Measurements from ENCODE around the gene STK17A. TPM values are rescaled to one million over a fixed set of nuclear protein-coding genes. Genes with fewer than 3 reads are reported as not detected.
"Not testable (repeated sequence)": the region's sequence is repeated elsewhere in the genome, so short reads cannot be mapped to it uniquely, and the experiment has no call there.

Gene STK17A
- total RNA-seq, 2 experiments from 2014 or later: 106 TPM

DNA sequence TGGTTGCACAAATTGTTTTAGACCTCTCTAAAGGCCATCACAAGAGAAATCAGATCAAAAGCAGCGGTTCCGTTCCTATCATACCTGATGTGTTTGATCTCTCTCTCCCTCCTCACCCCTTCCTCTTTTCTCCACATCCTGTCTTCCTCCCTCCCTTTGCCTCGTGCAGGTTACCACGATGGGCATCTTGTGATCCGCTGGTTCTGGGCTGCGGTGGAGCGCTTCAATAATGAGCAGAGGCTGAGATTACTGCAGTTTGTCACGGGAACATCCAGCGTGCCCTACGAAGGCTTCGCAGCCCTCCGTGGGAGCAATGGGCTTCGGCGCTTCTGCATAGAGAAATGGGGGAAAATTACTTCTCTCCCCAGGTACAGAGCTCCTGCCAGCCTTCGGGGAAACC, 28.5 kb upstream of the STK17A start:
- H3K27me3 Mint-ChIP-seq: peaks cover 15% of the 10 kb centered on the region
- no peak for DNase-seq

DNA sequence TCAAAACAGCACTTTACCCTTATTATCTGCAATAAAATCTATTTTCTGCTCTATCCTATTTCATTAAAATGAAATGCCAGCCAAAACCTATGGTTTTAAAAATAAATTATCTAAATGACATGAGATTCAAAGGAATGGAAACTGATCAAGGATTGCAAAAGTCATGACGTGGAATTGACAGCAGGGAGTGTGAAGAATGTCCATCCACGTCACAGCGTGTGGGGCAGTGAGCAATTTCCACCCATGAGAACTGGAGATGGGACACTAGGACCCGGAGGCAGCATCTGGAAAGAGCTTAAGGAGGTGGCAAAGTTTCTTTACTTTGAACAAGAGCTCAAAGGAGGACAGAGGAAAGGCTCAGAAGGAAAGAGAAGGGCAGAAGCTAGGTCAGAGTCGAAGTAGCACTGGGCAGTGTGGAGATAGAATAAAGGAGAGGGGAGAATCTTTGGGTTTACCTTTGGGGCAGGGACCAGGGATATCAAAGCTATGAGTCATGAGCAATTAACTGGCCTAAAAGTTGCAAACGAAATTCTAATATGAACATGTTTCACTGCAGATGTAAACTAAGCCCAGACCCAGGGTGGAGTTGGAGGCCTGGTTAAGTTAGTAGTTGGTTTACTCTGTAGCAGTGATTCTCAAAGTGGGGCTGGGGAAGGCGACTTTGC, 24.9 kb upstream of the STK17A start:
- no peak for DNase-seq
- ATAC-seq (ENCODE audit: low read depth): no peak
- peaks cover 28% of the 10 kb centered on the region for H3K27me3 Mint-ChIP-seq
- H3K36me3 Mint-ChIP-seq: no peaks in the 10 kb centered on the region
- H3K4me3 Mint-ChIP-seq: no peak overlapping the region
- H3K27ac Mint-ChIP-seq: no peak overlapping the region
- POLR2A ChIA-PET: interaction anchor here (0.6 kb wide), 1 partner anchor 171 kb away, joined by 4 read pairs; the partner anchor contains the start of gene COA1
- H3K9me3 Mint-ChIP-seq: no peaks in the 10 kb centered on the region
- H3K4me1 Mint-ChIP-seq: peaks cover 20% of the 10 kb centered on the region

More for the DNA sequence above, 28.5 kb upstream of the STK17A start:
- Mint-ChIP-seq H3K27ac (peak overlapping the region; percentile 54), H3K4me1 (peaks cover 20% of the 10 kb centered on the region), H3K36me3 (peaks cover 2% of the 10 kb centered on the region), H3K4me3 (peak overlapping the region; percentile 52), H3K9me3 (no peaks in the 10 kb centered on the region)
- POLR2A ChIA-PET: no interaction called here
- ATAC-seq (ENCODE audit: low read depth): peak; percentile 46

DNA sequence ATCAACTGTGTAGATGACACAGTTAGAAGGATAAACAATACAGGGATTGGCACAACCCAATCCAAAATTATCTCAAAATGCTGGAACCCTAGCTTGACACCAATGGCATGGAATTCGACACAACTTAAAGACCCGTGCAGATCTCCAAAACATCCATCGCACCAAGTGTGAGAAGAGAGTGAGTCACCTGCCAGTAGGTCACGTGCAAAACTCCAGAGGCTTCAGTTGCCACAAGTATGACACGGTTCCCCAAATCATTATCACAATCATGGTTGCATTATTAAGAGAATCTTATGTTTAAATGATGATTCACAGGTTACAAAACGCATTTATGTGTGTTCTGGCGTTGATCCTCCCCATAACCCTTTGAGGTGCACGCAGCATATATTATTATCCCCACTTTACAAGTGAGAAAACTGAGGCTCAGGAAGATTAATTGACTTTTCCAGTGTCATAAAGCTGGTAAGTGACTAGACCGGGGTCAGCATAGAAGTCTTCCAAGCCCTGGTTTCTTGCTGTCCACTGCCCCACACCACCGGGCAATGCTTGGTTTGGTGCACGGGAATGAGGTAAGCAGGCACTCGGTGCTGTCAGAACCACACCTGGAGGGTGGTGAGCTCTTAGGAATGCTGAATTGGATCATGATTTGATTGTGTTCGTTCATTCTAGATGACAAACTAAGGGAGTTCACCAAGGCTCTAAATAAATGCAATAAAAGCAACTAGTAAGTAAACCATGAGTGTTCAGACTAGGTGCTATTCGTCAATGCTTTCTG, 23.6 kb upstream of the STK17A start:
- POLR2A ChIA-PET: no interaction called here
- H3K4me1 Mint-ChIP-seq: peaks cover 9% of the 10 kb centered on the region
- H3K36me3 Mint-ChIP-seq: no peaks in the 10 kb centered on the region
- H3K9me3 Mint-ChIP-seq: no peaks in the 10 kb centered on the region
- H3K27me3 Mint-ChIP-seq: peaks cover 33% of the 10 kb centered on the region
- no peak overlapping the region for H3K4me3 Mint-ChIP-seq
- H3K27ac Mint-ChIP-seq: no peak overlapping the region
- DNase-seq (no peak), ATAC-seq (ENCODE audit: low read depth) (no peak)

- H3K4me1 Mint-ChIP-seq: peaks cover 3% of the 10 kb centered on the region
- no peaks in the 10 kb centered on the region for H3K9me3 Mint-ChIP-seq
- peaks cover 34% of the 10 kb centered on the region for H3K27me3 Mint-ChIP-seq
- ATAC-seq (ENCODE audit: low read depth): no peak
- H3K4me3 Mint-ChIP-seq: no peak overlapping the region
- no peak for DNase-seq
- no peaks in the 10 kb centered on the region for H3K36me3 Mint-ChIP-seq
- POLR2A ChIA-PET: no interaction called here
- no peak overlapping the region for H3K27ac Mint-ChIP-seq
These were observed 23.0 kb upstream of the STK17A start for GRCh38 chr7:43559946-43560335.

DNA sequence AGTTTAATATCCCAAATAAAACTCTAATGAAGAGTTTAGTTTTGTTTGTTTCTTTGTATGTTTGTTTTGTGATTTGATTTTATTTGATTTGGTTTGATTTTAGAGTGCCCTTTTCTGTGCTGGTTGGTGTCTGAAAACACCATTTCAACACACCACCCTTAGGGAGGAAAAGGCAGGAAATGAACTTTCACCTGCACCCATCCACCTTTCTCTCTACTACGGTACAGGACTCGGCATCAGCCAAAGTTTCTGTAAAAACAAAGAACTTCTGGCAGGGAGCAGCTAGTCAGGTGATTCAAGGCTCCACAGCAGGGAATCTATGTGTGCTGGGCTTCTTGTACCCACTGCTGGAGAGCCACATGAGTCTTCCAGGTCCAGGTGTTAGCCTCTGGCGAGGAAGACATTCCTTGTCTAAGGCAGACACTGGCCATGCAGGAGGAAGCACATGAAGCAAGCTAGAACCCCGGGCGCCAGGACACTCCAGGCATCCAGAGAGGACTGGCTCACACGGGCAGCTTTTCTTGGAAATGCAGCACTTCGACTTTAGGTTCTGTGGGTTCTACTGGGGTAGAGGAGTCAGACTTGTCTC, 22.1 kb upstream of the STK17A start:
- Mint-ChIP-seq H3K27me3 (peaks cover 38% of the 10 kb centered on the region), H3K9me3 (no peaks in the 10 kb centered on the region), H3K27ac (no peak overlapping the region), H3K4me1 (peaks cover 2% of the 10 kb centered on the region), H3K4me3 (no peak overlapping the region), H3K36me3 (no peaks in the 10 kb centered on the region)
- no peak for DNase-seq
- POLR2A ChIA-PET: no interaction called here
- ATAC-seq (ENCODE audit: low read depth): no peak

GRCh38 chr7:43562383-43562782, 20.5 kb upstream of the STK17A start:
- H3K4me1 Mint-ChIP-seq: no peaks in the 10 kb centered on the region
- no peak for DNase-seq
- H3K27ac Mint-ChIP-seq: no peak overlapping the region
- no peaks in the 10 kb centered on the region for H3K9me3 Mint-ChIP-seq
- no peaks in the 10 kb centered on the region for H3K36me3 Mint-ChIP-seq
- ATAC-seq (ENCODE audit: low read depth): no peak
- POLR2A ChIA-PET: no interaction called here
- peaks cover 35% of the 10 kb centered on the region for H3K27me3 Mint-ChIP-seq
- H3K4me3 Mint-ChIP-seq: no peak overlapping the region

DNA sequence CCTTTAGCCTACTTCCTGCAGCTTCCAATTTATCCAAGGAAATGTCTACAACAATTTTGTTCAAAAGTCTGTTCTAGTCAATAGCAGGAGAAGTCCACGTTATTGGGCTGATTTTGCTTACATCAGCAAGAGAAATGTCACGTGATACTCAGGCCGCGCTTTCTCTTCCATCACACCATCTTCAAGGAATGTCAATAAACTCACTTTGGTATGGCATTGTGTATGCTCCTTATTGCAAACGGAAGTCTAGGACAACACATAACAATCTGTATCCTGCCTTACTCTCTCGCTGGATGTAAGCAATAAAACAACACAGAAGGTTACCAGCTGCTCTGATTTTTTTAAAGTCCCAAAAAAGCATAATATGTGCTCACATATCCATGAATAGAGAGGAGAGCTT, 17.1 kb upstream of the STK17A start:
- no peak overlapping the region for H3K4me3 Mint-ChIP-seq
- ATAC-seq (ENCODE audit: low read depth): no peak
- H3K27ac Mint-ChIP-seq: no peak overlapping the region
- H3K9me3 Mint-ChIP-seq: no peaks in the 10 kb centered on the region
- H3K27me3 Mint-ChIP-seq: peaks cover 32% of the 10 kb centered on the region
- no peaks in the 10 kb centered on the region for H3K36me3 Mint-ChIP-seq
- peaks cover 12% of the 10 kb centered on the region for H3K4me1 Mint-ChIP-seq
- POLR2A ChIA-PET: no interaction called here
- no peak for DNase-seq

- no peak for DNase-seq
- Mint-ChIP-seq H3K4me3 (no peak overlapping the region), H3K36me3 (no peaks in the 10 kb centered on the region), H3K4me1 (peaks cover 22% of the 10 kb centered on the region), H3K9me3 (no peaks in the 10 kb centered on the region), H3K27ac (no peak overlapping the region), H3K27me3 (peaks cover 11% of the 10 kb centered on the region)
- POLR2A ChIA-PET: interaction anchor here (0.7 kb wide), 1 partner anchor 295 kb away, joined by 3 read pairs; no protein-coding TSS in a partner anchor
- ATAC-seq (ENCODE audit: low read depth): no peak
These were observed 14.4 kb upstream of the STK17A start for GRCh38 chr7:43568529-43568928.

DNA sequence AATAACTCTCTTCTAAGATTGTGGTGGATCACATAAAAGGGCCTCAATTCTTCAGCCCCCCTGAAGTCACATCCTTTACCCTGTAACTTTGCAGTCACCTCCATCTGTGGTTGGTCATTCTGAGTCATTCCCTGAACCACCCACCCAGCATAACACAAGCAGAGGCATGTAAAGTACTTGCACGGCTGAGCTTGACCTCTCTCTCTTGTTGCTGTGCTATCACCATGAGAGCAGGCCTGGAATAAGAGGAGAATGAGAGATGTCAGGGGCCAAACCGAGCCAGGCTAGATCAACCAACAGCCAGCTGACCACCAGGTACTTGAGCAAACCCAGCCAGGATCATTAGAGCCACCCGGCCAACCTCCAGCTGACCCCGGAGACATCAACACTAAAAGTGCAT, 13.5 kb upstream of the STK17A start:
- peaks cover 22% of the 10 kb centered on the region for H3K4me1 Mint-ChIP-seq
- no peak overlapping the region for H3K27ac Mint-ChIP-seq
- H3K27me3 Mint-ChIP-seq: peaks cover 10% of the 10 kb centered on the region
- no peak for ATAC-seq (ENCODE audit: low read depth)
- DNase-seq: no peak
- no peaks in the 10 kb centered on the region for H3K9me3 Mint-ChIP-seq
- H3K36me3 Mint-ChIP-seq: no peaks in the 10 kb centered on the region
- POLR2A ChIA-PET: no interaction called here
- H3K4me3 Mint-ChIP-seq: no peak overlapping the region

GRCh38 chr7:43570688-43571365, 12.1 kb upstream of the STK17A start:
- H3K4me1 Mint-ChIP-seq: peaks cover 22% of the 10 kb centered on the region
- no peak overlapping the region for H3K4me3 Mint-ChIP-seq
- POLR2A ChIA-PET: no interaction called here
- no peaks in the 10 kb centered on the region for H3K36me3 Mint-ChIP-seq
- no peaks in the 10 kb centered on the region for H3K9me3 Mint-ChIP-seq
- ATAC-seq (ENCODE audit: low read depth): no peak
- H3K27me3 Mint-ChIP-seq: peaks cover 5% of the 10 kb centered on the region
- H3K27ac Mint-ChIP-seq: no peak overlapping the region
- no peak for DNase-seq

- Mint-ChIP-seq H3K9me3 (no peaks in the 10 kb centered on the region), H3K4me1 (peaks cover 27% of the 10 kb centered on the region), H3K27me3 (peaks cover 3% of the 10 kb centered on the region), H3K4me3 (no peak overlapping the region), H3K27ac (no peak overlapping the region), H3K36me3 (no peaks in the 10 kb centered on the region)
- POLR2A ChIA-PET: interaction anchor here (1.5 to 2.4 kb wide), 2 partner anchors 10 to 117 kb away, joined by 4 to 10 read pairs; partner anchors contain the start of gene STK17A
- no peak for DNase-seq
- peak; percentile 74 for ATAC-seq (ENCODE audit: low read depth)
These were observed 10.3 kb upstream of the STK17A start for GRCh38 chr7:43572516-43573049.

DNA sequence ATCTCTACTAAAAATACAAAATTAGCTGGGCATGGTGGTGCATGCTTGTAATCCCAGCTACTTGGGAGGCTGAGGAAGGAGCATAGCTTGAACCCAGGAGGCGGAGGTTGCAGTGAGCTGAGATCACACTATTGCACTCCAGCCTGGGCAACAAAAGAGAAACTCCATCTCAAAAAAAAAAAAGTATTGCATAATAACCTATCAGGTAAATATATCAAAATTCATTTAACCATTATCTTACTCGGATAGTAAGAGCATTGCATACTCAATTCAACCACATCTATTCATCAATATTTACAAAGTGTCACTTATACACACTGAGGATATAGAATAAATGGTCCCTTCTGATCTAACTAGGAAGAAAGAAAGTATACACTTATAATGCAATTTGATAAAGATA, 9.1 kb upstream of the STK17A start:
- ATAC-seq (ENCODE audit: low read depth); H3K27ac Mint-ChIP-seq; H3K36me3 Mint-ChIP-seq; H3K4me3 Mint-ChIP-seq; DNase-seq; H3K9me3 Mint-ChIP-seq; H3K27me3 Mint-ChIP-seq: not testable (repeated sequence)
- POLR2A ChIA-PET: interaction anchor here (2.4 kb wide), 1 partner anchor 9 kb away, joined by 10 read pairs; the partner anchor contains the start of gene STK17A
- peaks cover 20% of the 10 kb centered on the region for H3K4me1 Mint-ChIP-seq

- H3K4me1 Mint-ChIP-seq: peaks cover 19% of the 10 kb centered on the region
- H3K36me3 Mint-ChIP-seq: no peaks in the 10 kb centered on the region
- POLR2A ChIA-PET: no interaction called here
- ATAC-seq (ENCODE audit: low read depth) (no peak), DNase-seq (no peak)
- H3K27ac Mint-ChIP-seq: no peak overlapping the region
- H3K9me3 Mint-ChIP-seq: no peaks in the 10 kb centered on the region
- H3K4me3 Mint-ChIP-seq: no peak overlapping the region
- H3K27me3 Mint-ChIP-seq: peaks cover 7% of the 10 kb centered on the region
These were observed 7.4 kb upstream of the STK17A start for GRCh38 chr7:43575506-43575905.
